GM23338 (cell line): ENCODE measurements around the gene DAPK1. TPM values are rescaled to one million over a fixed set of nuclear protein-coding genes. Genes with fewer than 3 reads are reported as not detected.

ENCODE experiments used
- ATAC-seq: fragments of 200-7000 bp; cut with Tn5 transposase; 3 replicates; pipeline ENCODE4 v1.9.1; 2020
- DNase-seq: peaks from one replicate; pipeline ENCODE4 v3.0.0-alpha.2; 2015; ENCODE audit warnings: low spot score
- H2AFZ ChIP-seq: fragments of 200-600 bp; sonication (generic); 2 replicates; pipeline ENCODE4 v1.8.0; 2016; ENCODE audit warnings: antibody characterized with exemption, mild to moderate bottlenecking, moderate library complexity
- H3F3A ChIP-seq: fragments of 200-600 bp; sonication (generic); replicated peaks from 2 replicates; pipeline ENCODE4 v1.8.0; 2017; ENCODE audit warnings: antibody characterized with exemption, mixed run types, low read depth
- H3K27ac ChIP-seq: fragments of 200-600 bp; sonication (generic); 2 replicates; pipeline ENCODE4 v1.6.1; 2016; ENCODE audit warnings: low read depth
- H3K27me3 ChIP-seq: fragments of 200-600 bp; sonication (generic); 2 replicates; pipeline ENCODE4 v1.8.0; 2016; ENCODE audit warnings: mild to moderate bottlenecking, mixed run types, moderate library complexity; ENCODE audit not compliant: insufficient read depth
- H3K36me3 ChIP-seq: fragments of 200-600 bp; sonication (generic); 2 replicates; pipeline ENCODE4 v1.8.0; 2016; ENCODE audit warnings: mild to moderate bottlenecking; ENCODE audit not compliant: insufficient read depth
- H3K4me1 ChIP-seq: fragments of 200-600 bp; sonication (generic); 2 replicates; pipeline ENCODE4 v1.8.0; 2016; ENCODE audit warnings: mild to moderate bottlenecking, moderate library complexity; ENCODE audit not compliant: insufficient read depth
- H3K4me2 ChIP-seq: fragments of 200-600 bp; sonication (generic); 2 replicates; pipeline ENCODE4 v1.7.1; 2017; ENCODE audit warnings: mixed run types
- H3K4me3 ChIP-seq: fragments of 200-600 bp; sonication (generic); 2 replicates; pipeline ENCODE4 v1.6.1; 2016; ENCODE audit warnings: mixed run types
- H3K79me2 ChIP-seq: fragments of 200-600 bp; sonication (generic); replicated peaks from 2 replicates; pipeline ENCODE4 v1.8.0; 2017; ENCODE audit warnings: mild to moderate bottlenecking; ENCODE audit not compliant: insufficient read depth
- H3K9me2 ChIP-seq: fragments of 200-600 bp; sonication (generic); 2 replicates; pipeline ENCODE4 v1.8.0; 2017; ENCODE audit not compliant: insufficient read depth
- H4K20me1 ChIP-seq: fragments of 200-600 bp; sonication (generic); replicated peaks from 2 replicates; pipeline ENCODE4 v1.8.0; 2017; ENCODE audit warnings: mild to moderate bottlenecking; ENCODE audit not compliant: insufficient read depth
- H3K27ac Mint-ChIP-seq: 2 replicates; pipeline ENCODE4 v1.8.0; 2020; ENCODE audit warnings: inconsistent platforms, mild to moderate bottlenecking, moderate library complexity, mixed read lengths
- H3K27me3 Mint-ChIP-seq: 3 replicates; pipeline ENCODE4 v1.8.0; 2022; ENCODE audit warnings: low read depth, mild to moderate bottlenecking, moderate library complexity, mixed read lengths, inconsistent platforms; ENCODE audit not compliant: insufficient read depth, poor library complexity
- H3K36me3 Mint-ChIP-seq: 3 replicates; pipeline ENCODE4 v1.8.0; 2021; ENCODE audit warnings: low read depth, mild to moderate bottlenecking, inconsistent platforms, moderate library complexity, mixed read lengths
- H3K4me1 Mint-ChIP-seq: 3 replicates; pipeline ENCODE4 v1.8.0; 2020; ENCODE audit warnings: mild to moderate bottlenecking, inconsistent platforms, mixed read lengths
- H3K4me3 Mint-ChIP-seq: 3 replicates; pipeline ENCODE4 v1.8.0; 2021; ENCODE audit warnings: moderate library complexity, mild to moderate bottlenecking, inconsistent platforms, mixed read lengths
- H3K9me3 Mint-ChIP-seq: 3 replicates; pipeline ENCODE4 v1.8.0; 2020; ENCODE audit warnings: moderate library complexity, mild to moderate bottlenecking, inconsistent platforms, mixed read lengths
- EZH2 ChIP-seq: fragments of 200-600 bp; sonication (generic); IDR thresholded peaks from one replicate; pipeline ENCODE4 v1.8.0; 2017; ENCODE audit warnings: antibody characterized with exemption, mild to moderate bottlenecking, low read depth; ENCODE audit not compliant: unreplicated experiment
- EZH2phosphoT487 ChIP-seq: fragments of 200-600 bp; sonication (generic); IDR thresholded peaks from one replicate; pipeline ENCODE4 v1.8.1; 2018; ENCODE audit warnings: antibody characterized with exemption; ENCODE audit not compliant: unreplicated experiment
- JUNB ChIP-seq: IDR thresholded peaks from one replicate; pipeline ENCODE4 v1.6.1; 2016; ENCODE audit warnings: antibody characterized with exemption; ENCODE audit not compliant: unreplicated experiment
- POLR2AphosphoS5 ChIP-seq: IDR thresholded peaks from 2 replicates; pipeline ENCODE4 v1.6.1; 2016; ENCODE audit warnings: antibody characterized with exemption, low read depth
- STAT1 ChIP-seq: IDR thresholded peaks from one replicate; pipeline ENCODE4 v1.6.1; 2016; ENCODE audit warnings: antibody characterized with exemption; ENCODE audit not compliant: unreplicated experiment
- ZNF331 ChIP-seq: fragments of 250-450 bp; sonication (Bioruptor Pico); IDR thresholded peaks from 2 replicates; pipeline ENCODE4 v1.5.0; 2020; ENCODE audit warnings: low read depth, mild to moderate bottlenecking, moderate library complexity
- polyA plus RNA-seq: library from polyadenylated mRNA; unstranded; fragments of >200 nt; fragmentation: Nextera tagmentation; extraction: Ambion mirVana; gene quantifications from 2 replicates; pipeline ENCODE4 v1.2.1, GENCODE V29; 2016
- total RNA-seq: library from RNA; depleted of rRNA; stranded (reverse); fragments of >200 nt; shearing (Covaris generic); gene quantifications from 2 replicates; pipeline ENCODE4 v1.2.3, GENCODE V29; 2014
- TF ChIP-seq, protein P1 (sequence below), 2 experiments: fragments of 200-600 bp in 1 of 2; sonication (generic) in 1 of 2; conservative IDR thresholded peaks; 2 replicates each; pipeline versions ENCODE4 v1.5.1 to v1.6.1; 2016 to 2017; ENCODE audit warnings: antibody characterized with exemption in 2 of 2, low read depth in 2 of 2, mild to moderate bottlenecking in 2 of 2, moderate library complexity in 1 of 2
- TF ChIP-seq, protein P2 (sequence below): fragments of 250-450 bp; sonication (Bioruptor Pico); IDR thresholded peaks from 2 replicates; pipeline ENCODE4 v1.5.0; 2020; ENCODE audit warnings: mild to moderate bottlenecking, moderate library complexity

The DAPK1 gene
- total and polyA plus RNA-seq, 2 experiments from 2014 or later, result 37.0 to 134 TPM

DNA sequence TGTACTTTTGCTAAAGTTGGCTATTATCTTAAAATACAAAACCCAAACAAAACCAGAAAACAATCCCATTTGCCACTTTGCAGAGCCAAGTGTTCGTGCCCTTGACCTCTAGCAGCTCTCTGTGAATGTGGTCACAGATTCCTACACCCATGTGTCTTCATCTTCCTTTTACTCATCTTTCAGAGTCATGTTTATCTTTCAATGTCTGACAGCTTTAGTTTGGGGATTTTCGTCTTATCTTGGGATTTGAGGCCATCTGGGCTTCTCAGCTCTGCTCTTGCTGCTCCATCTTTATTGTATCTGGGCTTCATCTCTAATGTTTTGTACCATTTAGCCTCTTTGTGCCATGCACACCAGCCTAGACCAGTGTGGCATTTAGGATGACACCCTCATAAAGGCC, 81.0 kb downstream of the DAPK1 start:
- ATAC-seq (no peak), DNase-seq (no peak)
- H3K9me2 ChIP-seq, result no peaks in the 10 kb centered on the region; the same call in 1 of the 2 replicates
- Mint-ChIP-seq H3K9me3 (no peaks in the 10 kb centered on the region; the same call in 2 of the 3 replicates), H3K27me3 (peaks cover 1% of the 10 kb centered on the region), H3K27ac (no peak overlapping the region), H3K4me1 (peaks cover 24% of the 10 kb centered on the region), H3K4me3 (no peak overlapping the region), H3K36me3 (no peaks in the 10 kb centered on the region)
- H3K4me1 ChIP-seq, result peaks cover 6% of the 10 kb centered on the region
- 0 out of 2 replicates have a peak, but pooled peaks cover 7% of the 10 kb centered on the region for H3F3A ChIP-seq
- H3K79me2 ChIP-seq, result peaks cover 89% of the 10 kb centered on the region
- H3K36me3 ChIP-seq, result no peaks in the 10 kb centered on the region
- H3K4me2 ChIP-seq, result no peak overlapping the region
- H3K27me3 ChIP-seq, result no peaks in the 10 kb centered on the region
- no peak overlapping the region for H3K4me3 ChIP-seq
- peaks cover 31% of the 10 kb centered on the region for H4K20me1 ChIP-seq
- H3K27ac ChIP-seq, result no peak overlapping the region
- no peak for TF ChIP-seq EZH2
- no peak for TF ChIP-seq EZH2phosphoT487
- TF ChIP-seq POLR2AphosphoS5, result no peak
- TF ChIP-seq, protein P1, sequence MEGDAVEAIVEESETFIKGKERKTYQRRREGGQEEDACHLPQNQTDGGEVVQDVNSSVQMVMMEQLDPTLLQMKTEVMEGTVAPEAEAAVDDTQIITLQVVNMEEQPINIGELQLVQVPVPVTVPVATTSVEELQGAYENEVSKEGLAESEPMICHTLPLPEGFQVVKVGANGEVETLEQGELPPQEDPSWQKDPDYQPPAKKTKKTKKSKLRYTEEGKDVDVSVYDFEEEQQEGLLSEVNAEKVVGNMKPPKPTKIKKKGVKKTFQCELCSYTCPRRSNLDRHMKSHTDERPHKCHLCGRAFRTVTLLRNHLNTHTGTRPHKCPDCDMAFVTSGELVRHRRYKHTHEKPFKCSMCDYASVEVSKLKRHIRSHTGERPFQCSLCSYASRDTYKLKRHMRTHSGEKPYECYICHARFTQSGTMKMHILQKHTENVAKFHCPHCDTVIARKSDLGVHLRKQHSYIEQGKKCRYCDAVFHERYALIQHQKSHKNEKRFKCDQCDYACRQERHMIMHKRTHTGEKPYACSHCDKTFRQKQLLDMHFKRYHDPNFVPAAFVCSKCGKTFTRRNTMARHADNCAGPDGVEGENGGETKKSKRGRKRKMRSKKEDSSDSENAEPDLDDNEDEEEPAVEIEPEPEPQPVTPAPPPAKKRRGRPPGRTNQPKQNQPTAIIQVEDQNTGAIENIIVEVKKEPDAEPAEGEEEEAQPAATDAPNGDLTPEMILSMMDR (conservative IDR thresholded peaks at IDR 0.05; ENCODE audit: low read depth in 2 of 2), result no peak
- no peak for TF ChIP-seq STAT1
- no peak overlapping the region for H2AFZ ChIP-seq

DNA sequence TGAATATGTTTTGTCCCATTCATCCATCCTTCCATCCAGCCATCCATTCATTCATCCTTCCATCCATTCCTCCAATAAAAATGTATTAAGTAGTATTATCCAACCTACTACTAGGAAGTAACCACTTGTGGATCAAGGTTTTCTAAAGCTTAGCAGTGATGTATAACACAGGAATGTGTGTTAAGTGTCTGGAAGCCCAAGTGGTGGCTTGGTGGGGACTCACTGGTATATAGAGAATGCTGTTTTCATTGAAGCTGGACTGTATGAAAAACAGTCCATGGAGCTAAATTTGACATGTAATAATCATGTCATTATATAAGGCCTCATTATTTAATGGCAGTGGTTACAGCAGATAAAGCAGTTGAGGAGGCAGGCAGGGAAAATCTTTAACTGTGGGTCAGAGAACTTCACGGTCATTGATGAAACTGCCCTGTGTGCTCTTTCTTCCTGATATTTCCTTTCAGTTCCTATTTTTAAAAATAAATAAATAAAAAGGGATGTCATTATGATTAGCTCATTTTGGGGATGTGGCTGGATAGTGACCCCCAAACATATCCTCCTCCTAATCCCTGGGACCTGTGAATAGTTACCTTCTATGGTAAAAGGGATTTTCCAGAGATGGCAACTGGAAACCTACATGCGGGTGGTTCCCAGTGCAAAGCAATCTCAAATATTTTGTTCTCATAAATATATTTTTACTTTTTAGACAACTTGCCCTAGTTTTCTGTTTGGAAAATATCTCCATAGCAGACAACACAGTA, 82.3 kb downstream of the DAPK1 start:
- Histone ChIP-seq H3K4me1 (peaks cover 6% of the 10 kb centered on the region), H3K79me2 (peaks cover 89% of the 10 kb centered on the region), H3K9me2 (no peaks in the 10 kb centered on the region), H3F3A (0 out of 2 replicates have a peak, but pooled peaks cover 7% of the 10 kb centered on the region), H2AFZ (no peak overlapping the region), H3K27me3 (no peaks in the 10 kb centered on the region), H3K4me3 (no peak overlapping the region), H3K4me2 (no peak overlapping the region), H3K36me3 (no peaks in the 10 kb centered on the region), H3K27ac (no peak overlapping the region; the same call in 1 of the 2 replicates), H4K20me1 (peaks cover 34% of the 10 kb centered on the region)
- Mint-ChIP-seq H3K4me1 (peaks cover 24% of the 10 kb centered on the region), H3K36me3 (no peaks in the 10 kb centered on the region), H3K9me3 (no peaks in the 10 kb centered on the region; the same call in 2 of the 3 replicates), H3K27ac (no peak overlapping the region), H3K4me3 (no peak overlapping the region), H3K27me3 (peaks cover 1% of the 10 kb centered on the region)
- ATAC-seq, result no peak
- DNase-seq, result no peak
- TF ChIP-seq, protein P2, sequence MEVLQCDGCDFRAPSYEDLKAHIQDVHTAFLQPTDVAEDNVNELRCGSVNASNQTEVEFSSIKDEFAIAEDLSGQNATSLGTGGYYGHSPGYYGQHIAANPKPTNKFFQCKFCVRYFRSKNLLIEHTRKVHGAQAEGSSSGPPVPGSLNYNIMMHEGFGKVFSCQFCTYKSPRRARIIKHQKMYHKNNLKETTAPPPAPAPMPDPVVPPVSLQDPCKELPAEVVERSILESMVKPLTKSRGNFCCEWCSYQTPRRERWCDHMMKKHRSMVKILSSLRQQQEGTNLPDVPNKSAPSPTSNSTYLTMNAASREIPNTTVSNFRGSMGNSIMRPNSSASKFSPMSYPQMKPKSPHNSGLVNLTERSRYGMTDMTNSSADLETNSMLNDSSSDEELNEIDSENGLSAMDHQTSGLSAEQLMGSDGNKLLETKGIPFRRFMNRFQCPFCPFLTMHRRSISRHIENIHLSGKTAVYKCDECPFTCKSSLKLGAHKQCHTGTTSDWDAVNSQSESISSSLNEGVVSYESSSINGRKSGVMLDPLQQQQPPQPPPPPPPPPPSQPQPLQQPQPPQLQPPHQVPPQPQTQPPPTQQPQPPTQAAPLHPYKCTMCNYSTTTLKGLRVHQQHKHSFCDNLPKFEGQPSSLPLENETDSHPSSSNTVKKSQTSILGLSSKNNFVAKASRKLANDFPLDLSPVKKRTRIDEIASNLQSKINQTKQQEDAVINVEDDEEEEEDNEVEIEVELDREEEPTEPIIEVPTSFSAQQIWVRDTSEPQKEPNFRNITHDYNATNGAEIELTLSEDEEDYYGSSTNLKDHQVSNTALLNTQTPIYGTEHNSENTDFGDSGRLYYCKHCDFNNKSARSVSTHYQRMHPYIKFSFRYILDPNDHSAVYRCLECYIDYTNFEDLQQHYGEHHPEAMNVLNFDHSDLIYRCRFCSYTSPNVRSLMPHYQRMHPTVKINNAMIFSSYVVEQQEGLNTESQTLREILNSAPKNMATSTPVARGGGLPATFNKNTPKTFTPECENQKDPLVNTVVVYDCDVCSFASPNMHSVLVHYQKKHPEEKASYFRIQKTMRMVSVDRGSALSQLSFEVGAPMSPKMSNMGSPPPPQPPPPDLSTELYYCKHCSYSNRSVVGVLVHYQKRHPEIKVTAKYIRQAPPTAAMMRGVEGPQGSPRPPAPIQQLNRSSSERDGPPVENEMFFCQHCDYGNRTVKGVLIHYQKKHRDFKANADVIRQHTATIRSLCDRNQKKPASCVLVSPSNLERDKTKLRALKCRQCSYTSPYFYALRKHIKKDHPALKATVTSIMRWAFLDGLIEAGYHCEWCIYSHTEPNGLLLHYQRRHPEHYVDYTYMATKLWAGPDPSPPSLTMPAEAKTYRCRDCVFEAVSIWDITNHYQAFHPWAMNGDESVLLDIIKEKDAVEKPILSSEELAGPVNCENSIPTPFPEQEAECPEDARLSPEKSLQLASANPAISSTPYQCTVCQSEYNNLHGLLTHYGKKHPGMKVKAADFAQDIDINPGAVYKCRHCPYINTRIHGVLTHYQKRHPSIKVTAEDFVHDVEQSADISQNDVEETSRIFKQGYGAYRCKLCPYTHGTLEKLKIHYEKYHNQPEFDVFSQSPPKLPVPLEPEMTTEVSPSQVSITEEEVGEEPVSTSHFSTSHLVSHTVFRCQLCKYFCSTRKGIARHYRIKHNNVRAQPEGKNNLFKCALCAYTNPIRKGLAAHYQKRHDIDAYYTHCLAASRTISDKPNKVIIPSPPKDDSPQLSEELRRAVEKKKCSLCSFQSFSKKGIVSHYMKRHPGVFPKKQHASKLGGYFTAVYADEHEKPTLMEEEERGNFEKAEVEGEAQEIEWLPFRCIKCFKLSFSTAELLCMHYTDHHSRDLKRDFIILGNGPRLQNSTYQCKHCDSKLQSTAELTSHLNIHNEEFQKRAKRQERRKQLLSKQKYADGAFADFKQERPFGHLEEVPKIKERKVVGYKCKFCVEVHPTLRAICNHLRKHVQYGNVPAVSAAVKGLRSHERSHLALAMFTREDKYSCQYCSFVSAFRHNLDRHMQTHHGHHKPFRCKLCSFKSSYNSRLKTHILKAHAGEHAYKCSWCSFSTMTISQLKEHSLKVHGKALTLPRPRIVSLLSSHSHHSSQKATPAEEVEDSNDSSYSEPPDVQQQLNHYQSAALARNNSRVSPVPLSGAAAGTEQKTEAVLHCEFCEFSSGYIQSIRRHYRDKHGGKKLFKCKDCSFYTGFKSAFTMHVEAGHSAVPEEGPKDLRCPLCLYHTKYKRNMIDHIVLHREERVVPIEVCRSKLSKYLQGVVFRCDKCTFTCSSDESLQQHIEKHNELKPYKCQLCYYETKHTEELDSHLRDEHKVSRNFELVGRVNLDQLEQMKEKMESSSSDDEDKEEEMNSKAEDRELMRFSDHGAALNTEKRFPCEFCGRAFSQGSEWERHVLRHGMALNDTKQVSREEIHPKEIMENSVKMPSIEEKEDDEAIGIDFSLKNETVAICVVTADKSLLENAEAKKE (CRISPR knock-in tag), result no peak
- TF ChIP-seq EZH2phosphoT487, result no peak
- no peak for TF ChIP-seq EZH2
- TF ChIP-seq ZNF331 (CRISPR knock-in tag), result no peak
- TF ChIP-seq JUNB, result no peak
- TF ChIP-seq POLR2AphosphoS5, result no peak
- TF ChIP-seq, protein P1 (conservative IDR thresholded peaks at IDR 0.05; ENCODE audit: low read depth in 2 of 2), result no peak
